Epithelial cell of esophagus (primary cell): ENCODE measurements around the gene RIN3.

ENCODE experiments used
- DNase-seq: peaks from one replicate; pipeline ENCODE4 v3.0.0; 2010; ENCODE audit warnings: low read depth
- H3K4me3 ChIP-seq: 2 replicates; pipeline ENCODE4 v1.5.1; 2011; ENCODE audit warnings: mild to moderate bottlenecking, low read length, control low read depth
- TF ChIP-seq, protein P1 (sequence below): IDR thresholded peaks from 2 replicates; pipeline ENCODE4 v1.5.1; 2011; ENCODE audit warnings: low read depth, mild to moderate bottlenecking, low read length, control low read depth, inconsistent platforms; ENCODE audit not compliant: insufficient read depth; ENCODE audit errors: missing control alignments

The RIN3 gene

DNA sequence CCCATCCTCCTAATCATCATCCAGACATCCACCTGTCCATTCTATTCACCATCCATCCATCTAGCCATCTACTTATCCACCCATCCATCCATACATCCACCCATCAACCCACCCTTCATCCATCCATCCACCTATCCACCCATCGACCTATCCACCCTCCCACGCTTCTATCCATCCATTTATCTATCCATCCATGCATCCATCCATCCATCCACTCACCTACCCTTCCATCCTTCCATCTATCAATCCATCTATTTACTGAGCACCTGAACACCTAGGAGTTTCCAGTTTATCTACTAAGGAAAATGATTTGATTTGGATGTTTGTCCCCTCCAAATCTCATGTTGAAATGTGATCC, 7.5 kb downstream of the RIN3 start:
- no peak for DNase-seq
- no peak overlapping the region for H3K4me3 ChIP-seq
- TF ChIP-seq, protein P1, sequence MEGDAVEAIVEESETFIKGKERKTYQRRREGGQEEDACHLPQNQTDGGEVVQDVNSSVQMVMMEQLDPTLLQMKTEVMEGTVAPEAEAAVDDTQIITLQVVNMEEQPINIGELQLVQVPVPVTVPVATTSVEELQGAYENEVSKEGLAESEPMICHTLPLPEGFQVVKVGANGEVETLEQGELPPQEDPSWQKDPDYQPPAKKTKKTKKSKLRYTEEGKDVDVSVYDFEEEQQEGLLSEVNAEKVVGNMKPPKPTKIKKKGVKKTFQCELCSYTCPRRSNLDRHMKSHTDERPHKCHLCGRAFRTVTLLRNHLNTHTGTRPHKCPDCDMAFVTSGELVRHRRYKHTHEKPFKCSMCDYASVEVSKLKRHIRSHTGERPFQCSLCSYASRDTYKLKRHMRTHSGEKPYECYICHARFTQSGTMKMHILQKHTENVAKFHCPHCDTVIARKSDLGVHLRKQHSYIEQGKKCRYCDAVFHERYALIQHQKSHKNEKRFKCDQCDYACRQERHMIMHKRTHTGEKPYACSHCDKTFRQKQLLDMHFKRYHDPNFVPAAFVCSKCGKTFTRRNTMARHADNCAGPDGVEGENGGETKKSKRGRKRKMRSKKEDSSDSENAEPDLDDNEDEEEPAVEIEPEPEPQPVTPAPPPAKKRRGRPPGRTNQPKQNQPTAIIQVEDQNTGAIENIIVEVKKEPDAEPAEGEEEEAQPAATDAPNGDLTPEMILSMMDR: no peak

DNA sequence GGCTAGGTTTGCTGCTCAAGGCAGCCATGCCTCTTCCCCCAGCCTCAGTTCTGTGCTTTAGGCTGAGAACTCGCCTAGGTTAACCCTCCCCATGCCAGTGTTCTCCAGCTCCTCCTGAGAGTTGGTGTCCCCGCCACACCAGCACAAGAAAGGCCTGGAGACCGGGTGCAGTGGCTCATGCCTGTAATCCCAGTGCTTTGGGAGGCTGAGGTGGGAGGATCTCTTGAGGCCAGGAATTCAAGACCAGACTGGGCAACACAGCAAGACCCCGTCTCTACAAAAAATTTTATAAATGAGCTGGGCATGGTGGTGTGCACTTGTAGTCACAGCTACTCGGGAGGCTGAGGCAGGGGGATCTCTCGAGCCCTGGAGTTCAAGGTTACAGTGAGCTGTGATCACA, 10.2 kb downstream of the RIN3 start:
- TF ChIP-seq, protein P1: no peak
- DNase-seq: no peak
- no peak overlapping the region for H3K4me3 ChIP-seq

DNA sequence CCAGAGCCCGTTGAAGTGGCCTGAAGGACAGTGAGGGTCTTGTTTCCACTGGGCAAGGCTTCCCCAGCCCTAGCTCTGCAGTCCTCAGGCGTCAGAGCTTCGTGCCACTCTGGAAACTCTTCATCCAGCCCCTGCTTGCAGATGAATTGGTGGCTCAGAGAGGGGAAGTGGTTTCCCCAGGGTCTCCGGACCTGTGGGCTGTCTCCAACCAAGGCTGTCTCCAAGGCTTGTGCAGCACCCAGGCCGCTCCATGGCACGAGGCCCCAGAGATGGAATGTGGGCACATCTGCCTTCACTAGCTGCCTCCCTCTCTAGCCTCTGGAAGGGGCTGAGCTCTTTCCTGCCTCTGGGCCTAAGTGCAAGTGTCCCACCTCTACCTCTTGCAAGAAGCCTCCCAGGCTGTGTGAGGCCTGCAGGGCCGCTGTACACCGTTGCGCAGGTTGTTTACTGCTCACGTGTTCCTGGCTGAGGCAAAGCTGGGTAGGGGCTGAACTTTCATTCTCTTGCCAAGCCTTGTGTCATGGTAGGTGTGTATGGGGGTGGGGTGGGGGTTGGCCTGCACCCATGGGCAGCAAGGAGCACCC, 11.1 kb downstream of the RIN3 start:
- no peak for DNase-seq
- no peak overlapping the region for H3K4me3 ChIP-seq
- TF ChIP-seq, protein P1: no peak

DNA sequence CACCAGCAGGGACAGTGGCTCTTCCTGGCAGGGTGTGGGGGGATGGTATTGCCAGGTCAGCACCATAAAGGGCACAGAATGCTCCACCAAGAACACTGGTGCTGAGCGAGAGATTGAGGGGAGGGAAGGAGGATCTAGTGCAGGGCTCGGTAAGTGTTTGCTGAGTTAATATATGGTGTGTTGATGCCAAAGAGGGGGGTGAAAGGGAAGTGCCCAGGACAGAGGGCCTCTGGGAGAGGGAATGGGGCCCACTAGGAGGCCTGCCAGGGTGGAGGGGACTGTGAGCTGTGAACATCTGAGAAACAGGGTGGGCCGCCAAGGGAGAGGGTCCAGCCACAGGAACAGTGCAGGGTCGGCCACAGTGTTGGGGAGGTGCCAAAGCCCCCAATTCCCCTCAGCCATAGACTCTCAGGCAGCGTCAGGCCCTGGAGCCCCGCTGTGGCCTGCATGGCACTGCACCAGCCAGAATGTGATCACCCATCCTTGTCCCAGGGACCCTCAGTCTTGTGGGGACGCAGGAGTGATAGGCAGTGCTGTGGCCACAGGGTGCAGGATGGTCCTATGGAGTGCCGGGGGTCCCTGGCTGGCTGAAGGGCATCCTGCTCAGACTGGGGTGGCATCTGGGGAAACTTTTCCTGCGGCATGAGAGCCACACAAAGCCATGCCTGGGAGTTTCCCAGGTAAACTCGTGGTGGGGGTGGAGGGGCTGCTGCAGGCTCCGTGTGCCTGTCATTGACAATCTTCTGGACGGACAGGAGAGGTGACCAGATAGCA, 11.9 kb downstream of the RIN3 start:
- no peak overlapping the region for H3K4me3 ChIP-seq
- TF ChIP-seq, protein P1: no peak
- no peak for DNase-seq

DNA sequence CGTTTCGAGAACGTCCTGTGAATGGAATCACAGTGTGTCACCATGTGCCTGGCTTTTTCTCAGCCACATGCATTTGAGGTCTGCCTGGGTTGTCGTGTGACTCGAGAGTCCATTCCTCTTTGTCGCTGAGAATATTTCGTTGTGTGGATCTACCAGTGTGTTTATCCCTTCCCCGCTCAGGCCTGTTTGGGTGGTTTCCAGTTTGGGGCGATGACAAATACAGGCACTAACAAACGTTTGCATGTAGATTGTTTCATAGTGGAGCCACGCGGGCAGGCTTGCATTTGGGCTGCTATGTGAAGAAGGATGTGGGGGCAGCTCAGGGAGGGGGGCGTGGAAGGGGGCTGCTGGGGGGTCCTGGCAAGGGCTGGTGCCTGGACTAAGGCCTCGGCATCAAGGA, 14.1 kb downstream of the RIN3 start:
- H3K4me3 ChIP-seq: no peak overlapping the region
- TF ChIP-seq, protein P1: no peak
- peak; percentile 43 for DNase-seq

DNA sequence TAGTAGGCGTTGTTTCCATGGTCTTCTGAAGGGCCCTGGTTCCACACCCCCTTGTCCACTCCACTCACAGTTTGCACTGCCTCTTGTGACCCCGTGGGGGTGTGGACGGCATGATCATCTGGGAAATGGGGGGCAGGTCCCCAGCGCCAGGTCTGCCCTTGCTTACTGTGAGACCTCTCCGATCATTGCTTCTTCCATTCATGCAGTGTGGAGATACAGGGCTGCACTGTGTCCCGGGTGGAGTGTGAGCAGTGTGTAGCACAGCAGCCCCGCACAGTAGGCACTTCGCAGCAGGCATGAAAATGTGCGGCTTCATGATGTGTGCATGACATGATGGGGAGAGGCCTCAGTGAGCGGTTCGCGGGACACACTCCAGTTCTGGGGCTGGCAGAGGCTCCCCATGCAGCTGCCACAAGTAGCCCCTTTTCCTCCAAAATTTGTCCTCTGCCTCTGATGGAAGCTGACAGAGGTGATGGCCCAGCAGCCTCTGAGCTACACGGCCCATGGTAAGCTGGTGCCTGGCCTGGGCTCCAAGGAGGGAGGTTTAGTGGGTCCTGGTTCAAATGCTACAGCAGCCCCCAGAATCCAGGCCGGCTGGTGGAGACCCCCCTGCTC, 15.0 kb downstream of the RIN3 start:
- H3K4me3 ChIP-seq: no peak overlapping the region
- TF ChIP-seq, protein P1: no peak
- DNase-seq: no peak

DNA sequence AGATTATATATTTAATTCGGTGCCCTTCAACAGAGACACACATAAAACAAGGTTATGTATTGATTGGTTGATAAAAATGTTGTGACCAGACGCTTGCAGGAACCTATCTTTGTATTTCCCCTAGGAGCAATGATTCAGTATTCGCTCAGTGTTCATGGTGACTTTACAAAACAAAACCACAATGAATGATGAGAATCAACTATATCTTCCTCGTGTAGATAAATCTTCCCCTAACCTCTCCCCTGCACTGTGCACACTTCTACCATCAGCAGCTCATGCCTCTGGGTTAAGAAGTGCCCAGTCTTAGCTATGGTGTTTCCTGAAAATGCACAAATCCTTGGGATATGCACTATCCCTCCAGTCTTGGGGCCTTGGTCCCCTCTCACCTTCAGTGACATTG, 16.3 kb downstream of the RIN3 start:
- DNase-seq: no peak

More for the DNA sequence above, 16.3 kb downstream of the RIN3 start:
- TF ChIP-seq, protein P1: no peak
- no peak overlapping the region for H3K4me3 ChIP-seq
